AG09309 (cell line): ENCODE data around the gene TMCO2.

Experiments
- DNase-seq: peaks from one replicate; pipeline ENCODE4 v3.0.0-alpha.2; 2010; ENCODE audit warnings: low read depth
- H3K4me3 ChIP-seq: 2 replicates; pipeline ENCODE4 v1.5.1; 2011; ENCODE audit warnings: mild to moderate bottlenecking, low read depth, low read length, moderate library complexity; ENCODE audit not compliant: control insufficient read depth
- CTCF ChIP-seq: IDR thresholded peaks from 2 replicates; pipeline ENCODE4 v1.5.1; 2011; ENCODE audit warnings: mild to moderate bottlenecking, low read depth, low read length, inconsistent platforms; ENCODE audit not compliant: insufficient read depth, control insufficient read depth; ENCODE audit errors: missing control alignments

TMCO2 gene

DNA sequence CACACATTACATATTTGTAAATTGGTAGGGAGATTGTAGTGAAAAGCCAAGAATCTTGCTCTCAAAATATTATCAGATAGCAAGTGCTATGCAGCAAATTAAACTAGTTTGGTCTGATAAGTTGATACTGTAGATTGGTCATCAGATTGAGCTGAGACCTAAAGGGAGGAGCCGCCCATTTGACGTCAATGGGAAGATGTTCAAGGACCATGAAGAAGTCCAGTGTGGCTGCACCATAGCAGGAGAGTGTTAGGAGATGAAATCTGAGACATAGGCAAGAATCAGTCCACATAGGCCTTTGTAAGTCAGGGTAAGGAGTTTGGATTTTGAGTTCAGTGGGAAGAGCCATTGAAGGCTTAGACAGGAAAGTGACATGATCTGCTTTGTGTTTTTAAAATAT, 26.6 kb downstream of the TMCO2 start:
- H3K4me3 ChIP-seq, result no peak overlapping the region
- DNase-seq, result no peak
- TF ChIP-seq CTCF, result no peak

- no peak overlapping the region for H3K4me3 ChIP-seq
- no peak for DNase-seq
- no peak for TF ChIP-seq CTCF
These were observed 28.4 kb downstream of the TMCO2 start for GRCh38 chr1:40276122-40276521.

GRCh38 chr1:40281853-40282252, 34.1 kb downstream of the TMCO2 start:
- TF ChIP-seq CTCF, result no peak
- H3K4me3 ChIP-seq, result no peak overlapping the region
- DNase-seq, result no peak

DNA sequence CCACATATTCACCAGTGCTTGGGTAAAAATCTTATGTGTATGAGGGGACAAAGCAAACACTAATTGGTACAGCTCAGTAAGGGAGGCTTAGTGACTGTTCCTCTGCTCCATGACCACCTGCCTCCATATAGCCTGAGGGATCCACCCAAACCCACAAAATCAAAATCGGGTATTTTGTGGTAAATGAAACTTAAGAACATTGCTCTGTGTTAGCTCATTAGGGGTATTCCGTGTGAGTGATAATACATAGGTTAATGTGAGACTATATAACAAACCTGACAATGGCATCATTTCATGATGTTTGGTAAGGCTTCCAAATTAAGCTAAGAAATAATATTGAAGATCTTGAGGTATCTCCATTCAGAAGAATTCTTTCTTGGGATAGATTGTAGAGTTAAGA, 43.6 kb downstream of the TMCO2 start:
- TF ChIP-seq CTCF, result no peak
- DNase-seq, result no peak
- no peak overlapping the region for H3K4me3 ChIP-seq

DNA sequence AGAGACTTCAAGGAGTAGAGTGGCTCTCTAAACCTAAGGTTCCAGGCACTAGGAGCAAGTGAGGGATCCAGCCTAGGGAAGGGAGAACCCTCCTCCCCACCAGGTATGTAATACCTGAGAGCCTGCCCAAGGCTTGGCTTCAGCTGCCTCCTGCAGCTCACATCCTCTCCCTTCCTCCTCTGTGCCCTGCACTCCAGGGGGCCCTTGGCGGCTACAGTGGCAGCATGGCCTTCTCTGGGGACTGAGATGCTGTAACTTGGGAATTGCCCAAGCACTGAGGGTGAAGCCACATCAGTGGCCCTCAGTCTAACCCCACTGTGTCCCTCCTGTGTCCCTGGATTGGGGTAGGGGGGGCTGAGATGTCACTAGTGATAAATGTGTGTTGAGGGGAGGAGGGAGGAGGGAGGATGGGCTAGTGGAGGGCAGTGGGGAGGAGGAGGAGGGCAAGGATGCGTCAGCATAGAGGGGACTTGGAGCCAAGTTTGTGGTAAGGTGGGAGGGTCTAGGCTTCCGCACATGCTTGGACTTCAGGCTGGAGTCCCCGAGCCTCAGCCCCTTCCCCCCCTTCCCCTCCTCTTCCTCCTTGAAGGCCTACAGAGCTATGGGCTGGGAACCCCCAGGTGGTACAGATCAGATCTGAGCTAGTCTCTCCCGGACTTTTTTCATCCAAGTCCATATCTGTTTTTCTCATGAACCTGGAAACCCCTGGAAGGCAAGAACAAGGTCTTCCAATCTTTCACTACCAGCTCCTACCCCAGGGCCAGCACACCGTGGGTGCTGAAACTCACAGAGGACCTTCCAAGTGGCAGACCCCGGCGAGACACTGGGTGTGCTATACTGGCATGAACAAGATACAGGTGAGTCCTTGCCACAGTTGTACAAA, 51.9 kb downstream of the TMCO2 start:
- H3K4me3 ChIP-seq, result no peak overlapping the region
- no peak for TF ChIP-seq CTCF
- DNase-seq, result no peak

DNA sequence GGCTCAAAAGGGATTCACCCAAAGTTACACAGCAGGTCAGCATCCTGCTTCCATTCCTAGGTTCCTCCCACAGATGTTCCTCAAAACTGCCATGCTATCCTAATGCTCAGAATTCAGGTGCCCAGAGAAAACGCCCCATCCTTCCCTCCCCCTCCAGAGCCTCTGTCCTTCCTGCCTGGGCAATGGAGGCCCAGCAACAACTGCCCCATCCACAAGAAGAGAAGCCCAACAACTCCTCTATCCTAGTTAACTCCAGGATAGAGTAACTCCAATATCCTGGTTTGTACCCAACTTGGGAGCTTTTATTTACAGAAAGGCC, 52.5 kb downstream of the TMCO2 start:
- TF ChIP-seq CTCF, result no peak
- H3K4me3 ChIP-seq, result no peak overlapping the region
- no peak for DNase-seq
